ENCODE results near the gene PTPRQ. TPM values are rescaled to one million over a fixed set of nuclear protein-coding genes. Genes with fewer than 3 reads are reported as not detected.
"Not testable (repeated sequence)": the region's sequence is repeated elsewhere in the genome, so short reads cannot be mapped to it uniquely, and the experiment has no call there.

PTPRQ gene
- total RNA-seq, 2 experiments from 2014 or later, result not detected

- POLR2A ChIA-PET, CTCF ChIA-PET: not testable (repeated sequence)
Observed at GRCh38 chr12:80461851-80462250, 17.8 kb downstream of the PTPRQ start.

- POLR2A ChIA-PET, result no interaction called here
- CTCF ChIA-PET, result no interaction called here
Observed at GRCh38 chr12:80469681-80470080, 25.6 kb downstream of the PTPRQ start.

GRCh38 chr12:80470403-80470802 is 26.4 kb downstream of the PTPRQ start:
- CTCF ChIA-PET, result no interaction called here
- POLR2A ChIA-PET, result no interaction called here

GRCh38 chr12:80472236-80472635 is 28.2 kb downstream of the PTPRQ start:
- ChIA-PET POLR2A (no interaction called here), CTCF (no interaction called here)

GRCh38 chr12:80472911-80473500 is 29.0 kb downstream of the PTPRQ start:
- ChIA-PET POLR2A (no interaction called here), CTCF (no interaction called here)

- CTCF ChIA-PET, POLR2A ChIA-PET: not testable (repeated sequence)
Observed at GRCh38 chr12:80477521-80478145, 33.6 kb downstream of the PTPRQ start.

GRCh38 chr12:80484746-80485145 is 40.7 kb downstream of the PTPRQ start:
- POLR2A ChIA-PET, result no interaction called here
- CTCF ChIA-PET, result no interaction called here

GRCh38 chr12:80485222-80485987 is 41.4 kb downstream of the PTPRQ start:
- ChIA-PET POLR2A (no interaction called here), CTCF (no interaction called here)

- CTCF ChIA-PET, result no interaction called here
Observed at GRCh38 chr12:80490329-80490728, 46.3 kb downstream of the PTPRQ start.

GRCh38 chr12:80491166-80491565 is 47.1 kb downstream of the PTPRQ start:
- CTCF ChIA-PET, result no interaction called here
- POLR2A ChIA-PET, result no interaction called here

More at GRCh38 chr12:80490329-80490728, 46.3 kb downstream of the PTPRQ start:
- POLR2A ChIA-PET, result no interaction called here

GRCh38 chr12:80493466-80493865 is 49.4 kb downstream of the PTPRQ start:
- ChIA-PET CTCF (no interaction called here), POLR2A (no interaction called here)

GRCh38 chr12:80494836-80495235 is 50.8 kb downstream of the PTPRQ start:
- ChIA-PET CTCF (no interaction called here), POLR2A (no interaction called here)

- CTCF ChIA-PET, result no interaction called here
- POLR2A ChIA-PET, result no interaction called here
Observed at GRCh38 chr12:80498059-80498728, 54.2 kb downstream of the PTPRQ start.

GRCh38 chr12:80504389-80505163 is 60.5 kb downstream of the PTPRQ start:
- ChIA-PET CTCF (no interaction called here), POLR2A (no interaction called here)

GRCh38 chr12:80509781-80510556 is 65.9 kb downstream of the PTPRQ start:
- POLR2A ChIA-PET, result no interaction called here
- CTCF ChIA-PET, result no interaction called here

- POLR2A ChIA-PET, result no interaction called here
- CTCF ChIA-PET, result no interaction called here
Observed at GRCh38 chr12:80512781-80513180, 68.7 kb downstream of the PTPRQ start.

- ChIA-PET CTCF (no interaction called here), POLR2A (no interaction called here)
Observed at GRCh38 chr12:80513211-80513610, 69.2 kb downstream of the PTPRQ start.

- POLR2A ChIA-PET, result no interaction called here
Observed at GRCh38 chr12:80517655-80518054, 73.6 kb downstream of the PTPRQ start.

GRCh38 chr12:80531646-80532045 is 87.6 kb downstream of the PTPRQ start:
- ChIA-PET CTCF (no interaction called here), POLR2A (no interaction called here)

More at GRCh38 chr12:80517655-80518054, 73.6 kb downstream of the PTPRQ start:
- CTCF ChIA-PET, result no interaction called here

- ChIA-PET CTCF (no interaction called here), POLR2A (no interaction called here)
Observed at GRCh38 chr12:80539029-80539428, 95.0 kb downstream of the PTPRQ start.
